Karpas-422 (cell line): Measurements from ENCODE around the gene PGLYRP2. TPM values are rescaled to one million over a fixed set of nuclear protein-coding genes. Genes with fewer than 3 reads are reported as not detected.
"Not testable (repeated sequence)": the region's sequence is repeated elsewhere in the genome, so short reads cannot be mapped to it uniquely, and the experiment has no call there.

ENCODE experiments used
- DNase-seq: peaks from one replicate; pipeline ENCODE4 v3.0.0-alpha.2; 2015
- H2AFZ ChIP-seq: fragments of 200-600 bp; sonication (generic); 2 replicates; pipeline ENCODE4 v1.6.1; 2014; ENCODE audit warnings: antibody characterized with exemption, low read length, mixed read lengths
- H3K27ac ChIP-seq: fragments of 200-600 bp; sonication (generic); 2 replicates; pipeline ENCODE4 v1.5.1; 2014; ENCODE audit warnings: mild to moderate bottlenecking, low read length, moderate library complexity
- H3K27me3 ChIP-seq: fragments of 200-600 bp; sonication (generic); 2 replicates; pipeline ENCODE4 v1.6.1; 2014; ENCODE audit warnings: low read length, mixed read lengths
- H3K36me3 ChIP-seq: fragments of 200-600 bp; sonication (generic); 2 replicates; pipeline ENCODE4 v1.6.1; 2014; ENCODE audit warnings: low read length, mixed read lengths; ENCODE audit not compliant: insufficient read depth
- H3K4me1 ChIP-seq: fragments of 200-600 bp; sonication (generic); 2 replicates; pipeline ENCODE4 v1.6.1; 2014; ENCODE audit warnings: mild to moderate bottlenecking, low read length, mixed read lengths
- H3K4me2 ChIP-seq: fragments of 200-600 bp; sonication (generic); 2 replicates; pipeline ENCODE4 v1.6.1; 2014; ENCODE audit warnings: low read length, low read depth, mild to moderate bottlenecking; ENCODE audit not compliant: poor library complexity, severe bottlenecking
- H3K4me3 ChIP-seq: fragments of 200-600 bp; sonication (generic); 2 replicates; pipeline ENCODE4 v1.5.1; 2014; ENCODE audit warnings: mild to moderate bottlenecking, antibody characterized with exemption, low read length, mixed read lengths
- H3K79me2 ChIP-seq: fragments of 200-600 bp; sonication (generic); 2 replicates; pipeline ENCODE4 v1.6.1; 2014; ENCODE audit warnings: mild to moderate bottlenecking, low read length, mixed read lengths
- H3K9ac ChIP-seq: fragments of 200-600 bp; sonication (generic); 2 replicates; pipeline ENCODE4 v1.6.0; 2014; ENCODE audit warnings: low read length
- H3K9me2 ChIP-seq: fragments of 200-600 bp; sonication (generic), shearing (Covaris generic); replicated peaks from 2 replicates; pipeline ENCODE4 v1.6.0; 2014; ENCODE audit warnings: mild to moderate bottlenecking, low read length, moderate library complexity; ENCODE audit not compliant: insufficient read depth
- H3K9me3 ChIP-seq: fragments of 300-700, 200-600 bp; sonication (generic); 2 replicates; pipeline ENCODE4 v1.6.1; 2014; ENCODE audit warnings: low read length, mixed read lengths
- H4K20me1 ChIP-seq: fragments of 200-600 bp; sonication (generic); 2 replicates; pipeline ENCODE4 v1.6.1; 2014; ENCODE audit warnings: mild to moderate bottlenecking, antibody characterized with exemption, low read length, low read depth; ENCODE audit not compliant: insufficient read depth
- total RNA-seq: library from RNA; depleted of rRNA; stranded (reverse); fragments of >200 nt; shearing (Covaris generic); gene quantifications from 2 replicates; pipeline ENCODE4 v1.2.3, GENCODE V29; 2014; ENCODE audit warnings: low replicate concordance

Gene PGLYRP2
- total RNA-seq, 1 experiment from 2014 or later = not detected

GRCh38 chr19:15516363-15516762 lies 37.1 kb upstream of the PGLYRP2 start:
- H3K27me3 ChIP-seq = no peaks in the 10 kb centered on the region
- no peaks in the 10 kb centered on the region for H4K20me1 ChIP-seq
- H2AFZ ChIP-seq = no peak overlapping the region
- H3K36me3 ChIP-seq = no peaks in the 10 kb centered on the region
- H3K9ac ChIP-seq = no peak overlapping the region
- no peaks in the 10 kb centered on the region for H3K4me1 ChIP-seq
- no peak overlapping the region for H3K4me3 ChIP-seq
- no peaks in the 10 kb centered on the region for H3K79me2 ChIP-seq
- H3K9me3 ChIP-seq = peaks cover 4% of the 10 kb centered on the region; the same call in 1 of the 2 replicates
- no peak overlapping the region for H3K4me2 ChIP-seq
- no peak overlapping the region for H3K27ac ChIP-seq
- no peaks in the 10 kb centered on the region for H3K9me2 ChIP-seq
- no peak for DNase-seq

GRCh38 chr19:15515227-15515625 lies 35.9 kb upstream of the PGLYRP2 start:
- not testable (repeated sequence) for H3K9me2 ChIP-seq, H3K9me3 ChIP-seq, H3K4me2 ChIP-seq, H3K9ac ChIP-seq, DNase-seq, H3K27me3 ChIP-seq, H3K79me2 ChIP-seq, H3K27ac ChIP-seq, H3K4me3 ChIP-seq, H3K4me1 ChIP-seq, H4K20me1 ChIP-seq, H3K36me3 ChIP-seq, H2AFZ ChIP-seq

GRCh38 chr19:15511671-15512424 lies 32.5 kb upstream of the PGLYRP2 start:
- no peak overlapping the region for H2AFZ ChIP-seq
- H3K27me3 ChIP-seq = no peaks in the 10 kb centered on the region
- no peaks in the 10 kb centered on the region for H3K4me1 ChIP-seq
- DNase-seq = no peak
- no peaks in the 10 kb centered on the region for H3K9me2 ChIP-seq
- no peak overlapping the region for H3K4me3 ChIP-seq
- no peaks in the 10 kb centered on the region for H4K20me1 ChIP-seq
- no peak overlapping the region for H3K4me2 ChIP-seq
- no peaks in the 10 kb centered on the region for H3K36me3 ChIP-seq
- H3K9ac ChIP-seq = no peak overlapping the region
- peaks cover 4% of the 10 kb centered on the region; the same call in 1 of the 2 replicates for H3K9me3 ChIP-seq
- H3K27ac ChIP-seq = no peak overlapping the region
- no peaks in the 10 kb centered on the region for H3K79me2 ChIP-seq

- H3K27ac ChIP-seq = no peak within 1 kb of the TSS
- H3K9me2 ChIP-seq = no peaks in the 10 kb centered on the region
- no peak within 1 kb of the TSS for H3K9ac ChIP-seq
- no peak for DNase-seq
- H3K4me2 ChIP-seq = no peak within 1 kb of the TSS
- no peaks in the 10 kb centered on the region for H3K36me3 ChIP-seq
- no peaks in the 10 kb centered on the region for H3K79me2 ChIP-seq
- no peak within 1 kb of the TSS for H3K4me3 ChIP-seq
- no peaks in the 10 kb centered on the region for H3K4me1 ChIP-seq
- H3K9me3 ChIP-seq = no peaks in the 10 kb centered on the region
- H4K20me1 ChIP-seq = no peaks in the 10 kb centered on the region
- no peaks in the 10 kb centered on the region for H3K27me3 ChIP-seq
- no peak within 1 kb of the TSS for H2AFZ ChIP-seq
Measured at GRCh38 chr19:15508035-15508710, 28.9 kb upstream of the PGLYRP2 start, which contains the start of gene CYP4F22. TSS of gene CYP4F22 (plus strand) at chr19:15508525. CDS start at chr19:15525337, 16,812 bp downstream.

- Histone ChIP-seq H3K9me3 (no peaks in the 10 kb centered on the region), H3K4me2 (no peak overlapping the region), H4K20me1 (no peaks in the 10 kb centered on the region), H3K9me2 (no peaks in the 10 kb centered on the region), H2AFZ (no peak overlapping the region), H3K4me1 (no peaks in the 10 kb centered on the region), H3K27ac (no peak overlapping the region), H3K4me3 (no peak overlapping the region), H3K36me3 (no peaks in the 10 kb centered on the region), H3K27me3 (no peaks in the 10 kb centered on the region), H3K9ac (no peak overlapping the region), H3K79me2 (no peaks in the 10 kb centered on the region)
- DNase-seq = no peak
Measured at GRCh38 chr19:15507068-15508034, 28.1 kb upstream of the PGLYRP2 start.

- no peaks in the 10 kb centered on the region for H3K27me3 ChIP-seq
- no peak overlapping the region for H2AFZ ChIP-seq
- no peak overlapping the region for H3K4me2 ChIP-seq
- H3K9me2 ChIP-seq = no peaks in the 10 kb centered on the region
- no peaks in the 10 kb centered on the region for H3K79me2 ChIP-seq
- H3K9me3 ChIP-seq = no peaks in the 10 kb centered on the region
- no peak overlapping the region for H3K9ac ChIP-seq
- no peak overlapping the region for H3K27ac ChIP-seq
- H4K20me1 ChIP-seq = no peaks in the 10 kb centered on the region
- H3K4me1 ChIP-seq = no peaks in the 10 kb centered on the region
- H3K36me3 ChIP-seq = no peaks in the 10 kb centered on the region
- no peak for DNase-seq
- H3K4me3 ChIP-seq = no peak overlapping the region
Measured at GRCh38 chr19:15506074-15506571, 26.8 kb upstream of the PGLYRP2 start.

GRCh38 chr19:15502264-15502663 lies 23.0 kb upstream of the PGLYRP2 start:
- H3K36me3 ChIP-seq = no peaks in the 10 kb centered on the region
- no peak overlapping the region for H3K9ac ChIP-seq
- no peak overlapping the region for H3K4me3 ChIP-seq
- H3K27me3 ChIP-seq = no peaks in the 10 kb centered on the region
- no peaks in the 10 kb centered on the region for H3K4me1 ChIP-seq
- no peak overlapping the region for H3K27ac ChIP-seq
- no peaks in the 10 kb centered on the region for H3K9me3 ChIP-seq
- H3K79me2 ChIP-seq = no peaks in the 10 kb centered on the region
- H3K4me2 ChIP-seq = no peak overlapping the region
- H4K20me1 ChIP-seq = no peaks in the 10 kb centered on the region
- no peaks in the 10 kb centered on the region for H3K9me2 ChIP-seq
- no peak overlapping the region for H2AFZ ChIP-seq
- no peak for DNase-seq
